SU-DHL-6 (cell line): ENCODE data around the gene FCMR.

Experiments used
- H2AFZ ChIP-seq: fragments of 200-600 bp; sonication (generic); 2 replicates; pipeline ENCODE4 v1.6.1; 2014; ENCODE audit warnings: low read depth, mild to moderate bottlenecking, moderate library complexity, mixed read lengths, antibody characterized with exemption, low read length; ENCODE audit not compliant: severe bottlenecking
- H3F3A ChIP-seq: fragments of 200-600 bp; shearing (Covaris generic); 2 replicates; pipeline ENCODE4 v1.6.0; 2016; ENCODE audit warnings: antibody characterized with exemption, mild to moderate bottlenecking; ENCODE audit not compliant: insufficient read depth
- H3K27ac ChIP-seq: fragments of 200-600 bp; sonication (generic); 2 replicates; pipeline ENCODE4 v1.5.1; 2016; ENCODE audit warnings: low read depth, mild to moderate bottlenecking, low read length, moderate library complexity, mixed read lengths
- H3K27me3 ChIP-seq: fragments of 200-600 bp; sonication (generic), shearing (Covaris generic); 2 replicates; pipeline ENCODE4 v1.6.0; 2014; ENCODE audit warnings: mild to moderate bottlenecking, low read length
- H3K36me3 ChIP-seq: fragments of 200-600 bp; sonication (generic); 2 replicates; pipeline ENCODE4 v1.6.1; 2014; ENCODE audit warnings: mild to moderate bottlenecking, low read length, mixed read lengths
- H3K4me2 ChIP-seq: fragments of 300-600, 200-600 bp; shearing (Covaris generic), sonication (generic); 2 replicates; pipeline ENCODE4 v1.6.0; 2014; ENCODE audit warnings: low read length, low read depth, mild to moderate bottlenecking; ENCODE audit not compliant: poor library complexity, severe bottlenecking
- H3K4me3 ChIP-seq: fragments of 200-600 bp; sonication (generic); 2 replicates; pipeline ENCODE4 v1.5.1; 2014; ENCODE audit warnings: antibody characterized with exemption, low read length, mild to moderate bottlenecking, mixed read lengths; ENCODE audit not compliant: insufficient read depth, poor library complexity, severe bottlenecking
- H3K79me2 ChIP-seq: fragments of 200-600 bp; sonication (generic); 2 replicates; pipeline ENCODE4 v1.6.1; 2014; ENCODE audit warnings: mild to moderate bottlenecking, low read length, moderate library complexity; ENCODE audit not compliant: insufficient read depth
- H3K9ac ChIP-seq: fragments of 200-600 bp; sonication (generic); 2 replicates; pipeline ENCODE4 v1.7.0; 2014; ENCODE audit warnings: mild to moderate bottlenecking, low read length
- H3K9me2 ChIP-seq: fragments of 200-600 bp; sonication (generic); replicated peaks from 2 replicates; pipeline ENCODE4 v1.6.1; 2014; ENCODE audit warnings: low read length; ENCODE audit not compliant: insufficient read depth
- H3K9me3 ChIP-seq: fragments of 200-600 bp; sonication (generic); 2 replicates; pipeline ENCODE4 v1.6.1; 2014; ENCODE audit warnings: low read length, mixed read lengths; ENCODE audit not compliant: insufficient read depth
- H4K20me1 ChIP-seq: fragments of 200-600 bp; sonication (generic); 2 replicates; pipeline ENCODE4 v1.6.1; 2014; ENCODE audit warnings: low read depth, mild to moderate bottlenecking, antibody characterized with exemption, low read length, moderate library complexity, mixed read lengths
- EZH2phosphoT487 ChIP-seq: fragments of 200-600 bp; sonication (generic), shearing (Covaris generic); conservative IDR thresholded peaks from 2 replicates; pipeline ENCODE4 v1.6.1; 2018; ENCODE audit warnings: mild to moderate bottlenecking, antibody characterized with exemption, low read length, moderate library complexity, mixed read lengths
- TF ChIP-seq, protein P1 (sequence below): fragments of 200-600 bp; sonication (generic); IDR thresholded peaks from one replicate; pipeline ENCODE4 v1.5.1; 2017; ENCODE audit warnings: antibody characterized with exemption, mild to moderate bottlenecking, low read length, moderate library complexity; ENCODE audit not compliant: insufficient read depth, poor library complexity, severe bottlenecking

The FCMR gene

DNA sequence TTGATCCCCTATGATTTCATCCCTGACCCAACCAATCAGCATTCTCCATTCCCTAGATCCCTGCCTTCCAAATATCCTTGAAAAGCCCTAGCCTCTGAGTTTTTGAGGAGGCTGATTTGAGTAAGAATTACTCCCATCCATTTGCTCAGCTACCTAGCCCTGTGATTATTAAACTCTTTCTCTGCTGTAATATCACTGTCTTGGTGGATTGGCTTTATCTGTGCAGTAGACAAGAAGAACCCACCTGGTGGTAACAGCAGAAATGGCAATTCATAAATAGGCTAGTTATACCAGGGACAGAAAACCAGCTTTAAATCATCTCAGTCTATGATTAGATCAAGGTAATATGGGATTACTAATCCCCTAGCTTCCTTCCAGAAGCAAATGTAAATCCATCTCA lies 43.3 kb downstream of the FCMR start:
- Histone ChIP-seq H3K4me2 (no peak overlapping the region), H3K27me3 (0 out of 2 replicates have a peak, but pooled peaks cover 3% of the 10 kb centered on the region), H4K20me1 (no peaks in the 10 kb centered on the region), H3F3A (no peaks in the 10 kb centered on the region), H3K4me3 (no peak overlapping the region), H3K79me2 (no peaks in the 10 kb centered on the region), H3K36me3 (no peaks in the 10 kb centered on the region), H3K27ac (no peak overlapping the region), H3K9me2 (no peaks in the 10 kb centered on the region), H3K9ac (no peak overlapping the region), H2AFZ (no peak overlapping the region), H3K9me3 (peaks cover 21% of the 10 kb centered on the region; the same call in 1 of the 2 replicates)
- TF ChIP-seq, protein P1, sequence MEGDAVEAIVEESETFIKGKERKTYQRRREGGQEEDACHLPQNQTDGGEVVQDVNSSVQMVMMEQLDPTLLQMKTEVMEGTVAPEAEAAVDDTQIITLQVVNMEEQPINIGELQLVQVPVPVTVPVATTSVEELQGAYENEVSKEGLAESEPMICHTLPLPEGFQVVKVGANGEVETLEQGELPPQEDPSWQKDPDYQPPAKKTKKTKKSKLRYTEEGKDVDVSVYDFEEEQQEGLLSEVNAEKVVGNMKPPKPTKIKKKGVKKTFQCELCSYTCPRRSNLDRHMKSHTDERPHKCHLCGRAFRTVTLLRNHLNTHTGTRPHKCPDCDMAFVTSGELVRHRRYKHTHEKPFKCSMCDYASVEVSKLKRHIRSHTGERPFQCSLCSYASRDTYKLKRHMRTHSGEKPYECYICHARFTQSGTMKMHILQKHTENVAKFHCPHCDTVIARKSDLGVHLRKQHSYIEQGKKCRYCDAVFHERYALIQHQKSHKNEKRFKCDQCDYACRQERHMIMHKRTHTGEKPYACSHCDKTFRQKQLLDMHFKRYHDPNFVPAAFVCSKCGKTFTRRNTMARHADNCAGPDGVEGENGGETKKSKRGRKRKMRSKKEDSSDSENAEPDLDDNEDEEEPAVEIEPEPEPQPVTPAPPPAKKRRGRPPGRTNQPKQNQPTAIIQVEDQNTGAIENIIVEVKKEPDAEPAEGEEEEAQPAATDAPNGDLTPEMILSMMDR, result no peak
- no peak for TF ChIP-seq EZH2phosphoT487

DNA sequence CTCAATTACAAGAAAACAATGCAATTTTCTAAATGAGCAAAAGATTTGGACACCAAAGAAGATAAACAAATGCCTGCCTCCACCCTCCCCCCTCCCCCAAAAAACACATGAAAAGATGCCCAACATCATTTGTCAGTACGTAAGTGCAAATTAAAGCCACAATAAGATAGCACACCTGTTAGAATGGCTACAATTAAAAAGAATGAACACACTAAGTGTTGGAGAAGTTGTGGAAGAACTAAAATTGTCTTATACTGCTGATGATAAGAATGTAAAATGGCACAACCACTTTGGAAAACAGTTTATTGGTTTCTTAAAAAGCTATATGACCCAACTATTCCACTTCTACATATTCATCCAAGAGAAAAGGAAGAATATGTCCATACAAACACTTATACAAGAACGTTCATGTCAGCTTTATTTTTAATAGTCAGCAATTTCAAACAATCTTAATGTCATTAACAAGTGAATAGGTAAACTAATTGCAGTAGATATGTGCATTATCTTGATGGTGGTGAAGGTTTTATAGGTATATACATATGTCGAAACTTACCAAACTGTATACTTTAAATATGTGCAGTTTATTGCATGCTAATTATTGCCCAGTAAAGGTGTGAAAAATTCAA lies 45.9 kb downstream of the FCMR start:
- no peak overlapping the region for H3K27ac ChIP-seq
- no peaks in the 10 kb centered on the region for H3K9me2 ChIP-seq
- no peaks in the 10 kb centered on the region for H3K36me3 ChIP-seq
- H3K79me2 ChIP-seq, result no peaks in the 10 kb centered on the region
- no peaks in the 10 kb centered on the region for H4K20me1 ChIP-seq
- H3K4me2 ChIP-seq, result no peak overlapping the region
- no peak overlapping the region for H3K4me3 ChIP-seq
- no peak for TF ChIP-seq EZH2phosphoT487
- TF ChIP-seq, protein P1, result no peak
- H3K9me3 ChIP-seq, result peaks cover 21% of the 10 kb centered on the region; the same call in 1 of the 2 replicates
- H3F3A ChIP-seq, result no peaks in the 10 kb centered on the region
- no peak overlapping the region for H2AFZ ChIP-seq
- H3K9ac ChIP-seq, result no peak overlapping the region
- H3K27me3 ChIP-seq, result 0 out of 2 replicates have a peak, but pooled peaks cover 3% of the 10 kb centered on the region

DNA sequence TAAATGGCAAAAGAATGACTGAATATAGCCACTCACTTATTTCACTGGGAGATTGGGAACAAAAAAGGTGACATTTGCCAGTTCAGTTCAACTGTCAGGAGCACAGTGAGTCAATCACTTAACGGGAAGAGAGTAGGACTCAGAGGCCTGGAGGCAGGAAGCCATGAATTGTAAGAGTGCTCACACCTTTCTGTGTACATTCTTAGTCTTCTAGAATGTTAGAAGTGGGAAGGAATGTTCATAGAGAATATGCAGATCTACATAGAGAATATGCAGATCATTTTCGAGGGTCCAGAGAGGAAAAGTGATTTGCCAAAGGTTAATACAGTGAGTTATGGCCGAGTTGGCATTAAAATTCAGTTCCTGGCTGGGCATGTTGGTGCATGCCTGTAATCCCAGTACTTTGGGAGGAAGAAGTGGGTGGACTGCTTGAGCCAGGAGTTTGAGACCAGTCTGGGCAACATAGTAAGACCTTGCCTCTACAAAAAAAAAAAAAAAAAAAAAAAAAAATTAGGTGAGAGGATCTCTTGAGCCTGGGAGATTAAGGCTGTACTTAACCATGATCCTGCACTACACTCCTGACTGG lies 48.0 kb downstream of the FCMR start:
- H3K4me3 ChIP-seq, result no peak overlapping the region
- no peaks in the 10 kb centered on the region for H3F3A ChIP-seq
- peaks cover 21% of the 10 kb centered on the region; the same call in 1 of the 2 replicates for H3K9me3 ChIP-seq
- H3K27me3 ChIP-seq, result 0 out of 2 replicates have a peak, but pooled peaks cover 3% of the 10 kb centered on the region
- H3K9me2 ChIP-seq, result no peaks in the 10 kb centered on the region
- TF ChIP-seq, protein P1, result no peak
- no peak for TF ChIP-seq EZH2phosphoT487
- H4K20me1 ChIP-seq, result no peaks in the 10 kb centered on the region
- H3K36me3 ChIP-seq, result no peaks in the 10 kb centered on the region
- H3K9ac ChIP-seq, result no peak overlapping the region
- no peaks in the 10 kb centered on the region for H3K79me2 ChIP-seq
- no peak overlapping the region for H2AFZ ChIP-seq
- H3K4me2 ChIP-seq, result no peak overlapping the region
- H3K27ac ChIP-seq, result no peak overlapping the region
